Ascending aorta (tissue), 2 donors: Measurements from ENCODE around the gene JAG2. TPM values are rescaled to one million over a fixed set of nuclear protein-coding genes. Genes with fewer than 3 reads are reported as not detected.

Experiments
- DNase-seq, 2 donors: peaks; one replicate each; pipeline ENCODE4 v3.0.0-alpha.2; 2019; ENCODE audit warnings: low spot score in 2 of 2
- H3K27ac ChIP-seq, 2 donors: fragments of 200-600 bp; sonication (generic); one replicate each; pipeline ENCODE4 v1.5.1; 2016 to 2017; ENCODE audit warnings: mild to moderate bottlenecking in 1 of 2
- H3K27me3 ChIP-seq: fragments of 200-600 bp; sonication (generic); one replicate; pipeline ENCODE4 v1.5.1; 2017
- H3K36me3 ChIP-seq, 2 donors: fragments of 200-600 bp; sonication (generic); one replicate each; pipeline ENCODE4 v1.5.1; 2016
- H3K4me1 ChIP-seq, 2 donors: fragments of 200-600 bp; sonication (generic); one replicate each; pipeline ENCODE4 v1.5.1; 2016 to 2017; ENCODE audit warnings: mild to moderate bottlenecking in 1 of 2
- H3K4me3 ChIP-seq, 2 donors: fragments of 200-600 bp; sonication (generic); one replicate each; pipeline ENCODE4 v1.5.1; 2016 to 2017; ENCODE audit warnings: mild to moderate bottlenecking in 1 of 2
- H3K9me3 ChIP-seq, 2 donors: fragments of 200-600 bp; sonication (generic); one replicate each; pipeline ENCODE4 v1.5.1; 2016
- intact Hi-C: fragments of 100-400 bp; cut with DNase I; formaldehyde crosslinking; loops from one replicate; pipeline ENCODE4 v1.15.1; 2023
- total RNA-seq: library from RNA; depleted of rRNA; stranded (reverse); fragments of >200 nt; gene quantifications from one replicate; pipeline ENCODE4 v1.1.0, GENCODE V29; 2016
- TF ChIP-seq, protein P1 (sequence below), 3 experiments: fragments of 200-600 bp in 2 of 3; fragments of 450-650 bp in 1 of 3; sonication (generic) in 2 of 3; IDR thresholded peaks; one replicate each; pipeline ENCODE4 v1.5.1; 2016 to 2019; ENCODE audit warnings: antibody characterized with exemption in 3 of 3, mild to moderate bottlenecking in 1 of 3, moderate library complexity in 1 of 3

JAG2 gene
- total RNA-seq, 1 donor from 2014 or later = 35.5 TPM

DNA sequence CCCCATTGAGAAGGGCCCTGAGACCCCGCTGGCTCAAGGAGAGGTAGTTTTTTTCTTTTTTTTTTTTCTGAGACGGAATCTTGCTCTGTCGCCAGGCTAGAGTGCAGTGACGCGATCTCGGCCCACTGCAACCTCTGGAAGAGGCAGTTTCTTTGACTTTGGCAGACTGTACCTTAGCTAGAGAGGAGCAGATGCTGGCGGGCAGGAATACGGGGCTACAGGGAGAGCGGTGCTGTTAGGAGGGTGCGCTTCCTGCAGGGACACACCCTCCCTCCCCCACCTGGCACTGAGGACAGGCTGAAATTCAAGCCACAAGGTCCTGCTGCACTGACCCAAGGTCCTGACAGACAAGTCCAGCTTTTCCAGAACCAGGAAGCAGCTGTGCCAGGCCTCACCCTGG lies 44.8 kb upstream of the JAG2 start:
- DNase-seq = no peak
- intact Hi-C loops = no loop called here
- no peaks in the 10 kb centered on the region for H3K9me3 ChIP-seq
- peaks cover 38 to 80% of the 10 kb centered on the region in 2 donors for H3K36me3 ChIP-seq
- TF ChIP-seq, protein P1, sequence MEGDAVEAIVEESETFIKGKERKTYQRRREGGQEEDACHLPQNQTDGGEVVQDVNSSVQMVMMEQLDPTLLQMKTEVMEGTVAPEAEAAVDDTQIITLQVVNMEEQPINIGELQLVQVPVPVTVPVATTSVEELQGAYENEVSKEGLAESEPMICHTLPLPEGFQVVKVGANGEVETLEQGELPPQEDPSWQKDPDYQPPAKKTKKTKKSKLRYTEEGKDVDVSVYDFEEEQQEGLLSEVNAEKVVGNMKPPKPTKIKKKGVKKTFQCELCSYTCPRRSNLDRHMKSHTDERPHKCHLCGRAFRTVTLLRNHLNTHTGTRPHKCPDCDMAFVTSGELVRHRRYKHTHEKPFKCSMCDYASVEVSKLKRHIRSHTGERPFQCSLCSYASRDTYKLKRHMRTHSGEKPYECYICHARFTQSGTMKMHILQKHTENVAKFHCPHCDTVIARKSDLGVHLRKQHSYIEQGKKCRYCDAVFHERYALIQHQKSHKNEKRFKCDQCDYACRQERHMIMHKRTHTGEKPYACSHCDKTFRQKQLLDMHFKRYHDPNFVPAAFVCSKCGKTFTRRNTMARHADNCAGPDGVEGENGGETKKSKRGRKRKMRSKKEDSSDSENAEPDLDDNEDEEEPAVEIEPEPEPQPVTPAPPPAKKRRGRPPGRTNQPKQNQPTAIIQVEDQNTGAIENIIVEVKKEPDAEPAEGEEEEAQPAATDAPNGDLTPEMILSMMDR (IDR thresholded peaks at IDR 0.05) = no peak
- no peaks in the 10 kb centered on the region for H3K4me1 ChIP-seq
- no peaks in the 10 kb centered on the region for H3K27me3 ChIP-seq
- H3K4me3 ChIP-seq = no peak overlapping the region
- no peak overlapping the region for H3K27ac ChIP-seq

DNA sequence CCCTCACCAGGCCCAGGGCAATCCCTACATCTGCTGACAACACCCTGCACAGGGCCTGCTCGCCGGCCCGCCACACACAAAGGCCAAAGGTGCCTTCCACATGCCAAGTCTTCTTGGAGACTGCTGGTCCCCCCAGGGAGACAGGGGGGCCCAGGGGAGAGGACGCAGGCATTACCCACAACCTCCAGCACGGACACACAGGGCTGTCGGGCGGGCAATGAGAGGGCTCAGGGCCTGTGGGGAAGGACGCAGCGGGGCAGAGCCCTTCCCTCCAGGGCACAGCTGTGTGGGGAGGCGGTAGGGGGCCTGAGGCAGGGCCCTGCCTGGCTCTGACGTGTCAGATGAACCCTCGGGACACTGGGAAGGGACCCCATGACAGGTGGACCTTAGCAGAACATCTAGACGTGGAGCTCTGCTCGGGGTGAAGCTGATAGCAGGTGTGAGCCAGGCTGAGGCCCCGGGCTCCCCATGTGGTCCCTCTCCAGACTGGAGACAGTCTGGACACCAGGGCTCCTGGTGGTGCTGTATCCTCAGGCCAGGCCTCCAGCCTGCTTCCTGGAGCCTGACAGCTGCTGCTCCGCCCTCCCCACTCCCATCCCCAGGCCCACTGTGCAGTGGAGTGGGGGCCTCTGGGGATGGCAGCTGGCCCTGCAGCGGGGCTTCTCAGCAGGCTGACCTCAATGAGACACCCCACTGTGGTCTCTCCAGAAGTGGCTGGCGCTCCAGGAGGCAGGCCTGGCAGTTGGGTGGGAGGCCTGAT lies 44.1 kb upstream of the JAG2 start:
- TF ChIP-seq, protein P1 (IDR thresholded peaks at IDR 0.05) = no peak
- H3K27ac ChIP-seq = no peak overlapping the region
- H3K9me3 ChIP-seq = no peaks in the 10 kb centered on the region
- no peak for DNase-seq
- intact Hi-C loops = no loop called here
- H3K4me1 ChIP-seq = no peaks in the 10 kb centered on the region
- H3K4me3 ChIP-seq = no peak overlapping the region
- peaks cover 31 to 74% of the 10 kb centered on the region in 2 donors for H3K36me3 ChIP-seq
- H3K27me3 ChIP-seq = no peaks in the 10 kb centered on the region

DNA sequence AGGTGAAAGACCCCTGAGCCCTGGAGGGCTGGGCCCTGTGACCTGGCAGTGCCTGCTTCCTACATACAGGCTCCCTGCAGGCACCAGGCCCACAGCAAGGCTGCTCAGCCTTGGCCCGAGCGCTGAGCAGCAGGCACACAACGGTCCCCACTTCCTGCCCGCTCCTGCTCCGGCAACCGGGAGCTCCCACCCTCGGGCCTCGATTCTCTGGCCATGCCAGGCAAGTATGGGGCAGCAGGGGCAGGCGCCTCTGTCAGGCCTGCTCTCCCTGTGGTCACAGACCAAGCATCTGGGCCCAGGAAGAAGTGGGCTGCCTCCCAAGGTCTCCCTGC lies 43.1 kb upstream of the JAG2 start:
- H3K9me3 ChIP-seq = no peaks in the 10 kb centered on the region
- TF ChIP-seq, protein P1 (IDR thresholded peaks at IDR 0.05) = no peak
- H3K36me3 ChIP-seq = peaks cover 22 to 64% of the 10 kb centered on the region in 2 donors
- no peak overlapping the region for H3K27ac ChIP-seq
- no peak for DNase-seq
- no peak overlapping the region for H3K4me3 ChIP-seq
- intact Hi-C loops = no loop called here
- H3K27me3 ChIP-seq = no peaks in the 10 kb centered on the region
- no peaks in the 10 kb centered on the region for H3K4me1 ChIP-seq

DNA sequence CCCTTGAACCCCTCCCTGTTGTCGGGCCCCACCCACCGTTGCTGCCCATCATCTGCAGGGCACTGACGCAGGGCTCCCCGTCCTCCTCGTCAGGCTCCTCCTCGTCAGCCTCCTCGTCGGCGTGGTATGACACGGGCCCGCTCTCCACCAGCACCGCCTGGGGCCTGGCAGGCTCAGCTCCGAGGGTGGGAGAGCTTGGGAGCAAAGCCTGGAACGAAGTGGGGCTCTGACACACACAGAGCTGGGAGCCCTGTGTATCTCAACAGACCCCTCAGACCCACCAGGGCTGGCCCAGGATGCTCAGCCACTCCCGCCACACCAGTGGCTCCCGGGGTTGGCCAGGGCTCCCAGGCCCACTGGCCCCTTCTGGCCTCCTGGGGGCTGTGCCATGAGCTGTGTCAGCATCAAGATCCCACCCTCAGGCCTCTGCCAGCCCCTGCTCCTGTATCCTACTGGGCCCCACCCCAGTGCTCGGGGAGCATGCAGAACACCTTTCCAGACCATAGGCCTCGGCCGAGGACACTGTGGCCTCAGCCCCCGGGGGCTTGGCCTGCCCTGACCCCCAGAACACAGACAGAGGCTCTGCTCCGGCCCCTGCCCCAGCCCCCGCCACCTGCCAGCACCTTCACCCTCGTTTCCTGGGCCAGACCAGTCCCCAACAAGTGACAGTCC lies 42.6 kb upstream of the JAG2 start:
- TF ChIP-seq, protein P1 (IDR thresholded peaks at IDR 0.05) = no peak
- no peaks in the 10 kb centered on the region for H3K9me3 ChIP-seq
- peaks cover 22 to 59% of the 10 kb centered on the region in 2 donors for H3K36me3 ChIP-seq
- intact Hi-C loops = no loop called here
- H3K4me1 ChIP-seq = no peaks in the 10 kb centered on the region
- no peaks in the 10 kb centered on the region for H3K27me3 ChIP-seq
- no peak for DNase-seq
- H3K27ac ChIP-seq = no peak overlapping the region
- no peak overlapping the region for H3K4me3 ChIP-seq

DNA sequence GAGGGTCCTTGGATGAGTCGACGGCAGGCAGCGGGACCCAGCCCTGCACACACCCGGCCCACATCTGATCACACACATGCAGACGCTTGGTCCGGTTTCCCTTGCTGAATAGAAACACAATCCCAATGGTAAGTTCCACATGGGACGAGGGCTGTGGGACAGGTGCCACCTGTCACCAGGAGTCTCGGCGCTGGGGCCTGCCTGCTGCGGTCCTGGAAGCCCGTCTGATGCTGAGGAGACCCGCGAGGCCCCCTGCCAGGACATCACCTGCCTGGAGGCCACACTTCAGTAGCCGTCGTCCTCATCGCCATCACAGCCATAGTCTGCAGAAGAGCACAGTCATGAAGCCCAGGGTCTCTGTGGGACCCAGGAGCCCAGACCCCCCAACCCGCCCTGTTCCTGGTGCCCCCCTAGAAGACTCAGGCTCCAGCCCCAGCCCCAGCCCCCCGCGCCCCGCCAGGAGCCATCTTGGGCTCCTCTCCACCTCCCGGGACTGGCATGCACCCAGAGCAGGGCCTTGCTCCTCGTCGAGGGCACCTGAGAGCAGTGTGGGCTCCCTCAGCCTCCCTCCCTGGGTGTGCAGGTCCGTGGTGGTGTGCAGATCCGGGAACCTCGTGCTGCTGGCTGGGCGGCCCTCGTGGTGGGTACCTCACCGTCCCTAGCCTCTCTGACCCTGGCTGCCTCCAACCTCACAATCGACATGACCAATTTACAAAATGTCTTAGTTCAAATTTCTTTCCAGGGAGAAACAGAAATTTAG lies 41.9 kb upstream of the JAG2 start:
- TF ChIP-seq, protein P1 (IDR thresholded peaks at IDR 0.05) = no peak
- Histone ChIP-seq H3K27ac (no peak overlapping the region), H3K27me3 (no peaks in the 10 kb centered on the region), H3K9me3 (no peaks in the 10 kb centered on the region), H3K4me3 (no peak overlapping the region), H3K36me3 (peaks cover 22 to 58% of the 10 kb centered on the region in 2 donors), H3K4me1 (peaks cover 3 to 7% of the 10 kb centered on the region in 2 donors)
- intact Hi-C loops = no loop called here
- DNase-seq = no peak
